Urinary bladder (tissue), 4 donors: ENCODE data around the gene HSD17B3. TPM values are rescaled to one million over a fixed set of nuclear protein-coding genes. Genes with fewer than 3 reads are reported as not detected.
A peak's percentile ranks its signal among the peaks of the same experiment; 100 is the strongest.

ENCODE experiments used
- DNase-seq: peaks from one replicate; pipeline ENCODE4 v3.0.0-alpha.2; 2015; ENCODE audit errors: extremely low spot score
- H3K27ac ChIP-seq: one replicate; pipeline ENCODE4 v1.5.1; 2013; ENCODE audit warnings: low read depth, mild to moderate bottlenecking, moderate library complexity
- H3K36me3 ChIP-seq: one replicate; pipeline ENCODE4 v1.6.1; 2013; ENCODE audit warnings: mild to moderate bottlenecking, moderate library complexity; ENCODE audit not compliant: insufficient read depth
- H3K4me1 ChIP-seq: one replicate; pipeline ENCODE4 v1.6.1; 2013; ENCODE audit warnings: mild to moderate bottlenecking, moderate library complexity; ENCODE audit not compliant: insufficient read depth
- H3K4me3 ChIP-seq: one replicate; pipeline ENCODE4 v1.5.1; 2013; ENCODE audit warnings: low read depth, low read length
- WGBS: extraction: QIAGEN DNeasy Blood & Tissue Kit; methylation state at CpG from one replicate; pipeline ENCODE4 v1.1.7; 2013; 5-methylcytosine and 5-hydroxymethylcytosine counted together
- polyA plus RNA-seq: library from polyadenylated mRNA; stranded (reverse); fragments of 200-250 nt; gene quantifications from one replicate; pipeline ENCODE4 v1.2.3, GENCODE V29; 2013
- total RNA-seq: library from RNA; depleted of rRNA; stranded (reverse); fragments of >200 nt; gene quantifications from one replicate; pipeline ENCODE4 v1.2.3, GENCODE V29; 2014
- donor health status: healthy with polysubstance abuse.
- donor health status: healthy.

The HSD17B3 gene
- total RNA-seq (not detected), polyA plus RNA-seq (0.60 TPM)

DNA sequence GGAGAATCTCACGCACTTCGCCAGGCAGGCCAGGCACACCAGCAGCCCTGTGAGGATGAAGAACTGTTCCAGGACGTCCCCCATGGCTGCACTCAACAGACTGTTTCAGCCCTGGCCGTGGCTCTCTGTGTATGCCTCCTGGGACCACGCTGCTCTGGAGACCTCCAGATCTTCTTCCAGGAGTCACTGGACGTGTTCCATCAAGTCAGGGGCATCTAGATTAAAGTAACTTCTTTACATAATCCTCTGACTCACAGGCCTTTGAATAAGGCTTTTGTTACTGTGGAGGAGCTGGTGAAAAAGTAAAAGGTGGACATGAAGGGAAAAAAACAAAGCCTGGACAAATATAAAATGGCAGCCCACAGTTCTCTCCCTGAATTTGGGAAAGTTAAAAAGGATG is at the start of gene HSD17B3:
HSD17B3 (minus strand) TSS at position 156 of the 400 bp plus-strand sequence; CDS start at position 84, 72 bp downstream.
- Histone ChIP-seq H3K4me3 (no peak within 1 kb of the TSS), H3K27ac (no peak within 1 kb of the TSS), H3K4me1 (no peaks in the 10 kb centered on the region), H3K36me3 (no peaks in the 10 kb centered on the region)
- DNase-seq, result no peak
- WGBS, result 72% methylated on average over 6 of the region's 6 CpGs

GRCh38 chr9:96350866-96351265 is 48.9 kb upstream of the HSD17B3 start:
- H3K27ac ChIP-seq, result no peak overlapping the region
- peaks cover 3% of the 10 kb centered on the region for H3K36me3 ChIP-seq
- no peaks in the 10 kb centered on the region for H3K4me1 ChIP-seq
- no peak for DNase-seq
- no peak overlapping the region for H3K4me3 ChIP-seq
- WGBS, result 82% methylated on average over 1 of the region's 1 CpG

- WGBS, result 99% methylated on average over 5 of the region's 5 CpGs
- DNase-seq, result no peak
- no peaks in the 10 kb centered on the region for H3K4me1 ChIP-seq
Measured at GRCh38 chr9:96348261-96348660, 46.3 kb upstream of the HSD17B3 start.

GRCh38 chr9:96345551-96345950 is 43.6 kb upstream of the HSD17B3 start:
- no peak overlapping the region for H3K4me3 ChIP-seq
- WGBS, result 91% methylated on average over 9 of the region's 9 CpGs
- H3K27ac ChIP-seq, result no peak overlapping the region
- no peak for DNase-seq
- peaks cover 2% of the 10 kb centered on the region for H3K36me3 ChIP-seq
- no peaks in the 10 kb centered on the region for H3K4me1 ChIP-seq

More at GRCh38 chr9:96348261-96348660, 46.3 kb upstream of the HSD17B3 start:
- H3K4me3 ChIP-seq, result no peak overlapping the region
- no peak overlapping the region for H3K27ac ChIP-seq
- peaks cover 2% of the 10 kb centered on the region for H3K36me3 ChIP-seq

DNA sequence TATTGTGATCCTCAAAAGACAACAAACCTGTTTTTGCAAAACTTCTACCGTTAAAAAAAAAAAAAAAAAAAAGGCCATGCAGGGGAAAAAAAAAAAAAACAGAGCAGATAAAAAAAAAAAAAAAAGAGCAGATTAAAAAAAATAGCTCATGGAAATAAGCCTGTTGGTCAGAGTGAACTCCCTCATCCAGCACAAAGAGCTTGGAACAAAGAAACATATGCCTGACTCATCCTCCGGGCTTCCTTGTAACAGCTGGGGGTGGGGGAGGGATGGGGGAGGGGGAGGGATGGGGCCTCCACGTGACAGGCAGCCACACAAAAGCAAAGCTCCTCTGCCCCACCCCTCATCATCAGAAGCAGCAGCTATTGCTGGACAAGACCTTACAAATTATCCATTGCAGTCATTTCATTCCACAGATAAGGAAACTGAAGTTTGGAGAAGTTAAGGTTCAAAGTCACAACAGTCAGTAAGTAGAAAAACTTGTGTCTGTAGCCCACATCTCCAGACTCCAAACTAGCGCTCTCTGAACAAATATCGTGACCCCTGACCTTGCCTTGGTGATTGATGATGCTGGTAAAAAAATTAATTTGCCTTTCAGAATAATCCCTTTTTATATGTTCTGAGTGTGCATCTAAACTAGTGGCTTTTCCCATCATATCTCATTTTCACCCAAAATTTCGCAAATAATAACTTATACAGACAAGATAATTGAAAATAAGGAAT is 42.6 kb upstream of the HSD17B3 start:
- H3K27ac ChIP-seq, result no peak overlapping the region
- H3K4me1 ChIP-seq, result peaks cover 2% of the 10 kb centered on the region
- no peak overlapping the region for H3K4me3 ChIP-seq
- DNase-seq, result peak; percentile 39
- peaks cover 2% of the 10 kb centered on the region for H3K36me3 ChIP-seq
- 41% methylated on average over 6 of the region's 6 CpGs for WGBS

GRCh38 chr9:96343515-96344360 is 41.8 kb upstream of the HSD17B3 start:
- Histone ChIP-seq H3K27ac (no peak overlapping the region), H3K4me1 (peaks cover 2% of the 10 kb centered on the region), H3K4me3 (no peak overlapping the region), H3K36me3 (peaks cover 2% of the 10 kb centered on the region)
- no peak for DNase-seq
- WGBS, result 54% methylated on average over 5 of the region's 5 CpGs

DNA sequence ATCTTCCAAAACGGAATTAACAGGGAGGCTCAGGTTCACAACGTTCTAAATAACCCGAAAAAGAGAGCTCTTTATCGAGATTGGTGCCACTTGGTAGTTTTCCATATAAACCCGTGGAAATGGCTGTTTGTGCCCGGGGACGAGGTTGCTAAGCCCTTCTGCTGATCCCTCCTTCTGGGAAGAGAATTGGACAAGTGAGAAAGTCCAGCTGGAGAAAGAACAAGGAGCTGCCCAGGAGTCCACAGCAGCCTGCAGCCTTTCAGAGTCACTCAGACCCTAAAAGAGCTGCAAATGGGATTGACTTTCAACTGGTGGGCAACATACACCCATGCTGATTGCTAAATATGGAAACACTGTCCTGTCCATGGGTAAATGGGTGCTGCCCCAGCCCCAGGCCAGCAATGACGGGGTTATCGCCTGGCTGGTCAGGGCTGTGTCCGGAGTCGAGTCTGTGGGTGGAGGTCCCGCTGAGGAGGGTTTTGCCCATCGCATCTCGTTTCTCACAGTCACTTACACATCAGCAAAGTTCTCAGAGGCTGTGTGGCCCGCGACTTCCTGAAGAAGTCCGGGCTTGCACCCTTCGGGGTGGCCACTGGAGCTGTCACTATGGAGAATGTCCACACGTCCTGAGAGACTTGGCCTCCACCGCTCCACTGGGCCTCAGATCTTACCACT is 40.7 kb upstream of the HSD17B3 start:
- WGBS, result 70% methylated on average over 20 of the region's 20 CpGs

GRCh38 chr9:96340707-96341106 is 38.7 kb upstream of the HSD17B3 start:
- no peaks in the 10 kb centered on the region for H3K36me3 ChIP-seq
- WGBS, result 98% methylated on average over 3 of the region's 3 CpGs
- no peak overlapping the region for H3K27ac ChIP-seq
- no peak overlapping the region for H3K4me3 ChIP-seq
- DNase-seq, result no peak
- peaks cover 2% of the 10 kb centered on the region for H3K4me1 ChIP-seq

More for the DNA sequence above, 40.7 kb upstream of the HSD17B3 start:
- H3K36me3 ChIP-seq, result peaks cover 2% of the 10 kb centered on the region
- DNase-seq, result no peak
- no peak overlapping the region for H3K27ac ChIP-seq
- H3K4me1 ChIP-seq, result peaks cover 2% of the 10 kb centered on the region
- H3K4me3 ChIP-seq, result no peak overlapping the region

- peaks cover 2% of the 10 kb centered on the region for H3K4me1 ChIP-seq
- WGBS, result 94% methylated on average over 3 of the region's 3 CpGs
- DNase-seq, result no peak
- H3K27ac ChIP-seq, result no peak overlapping the region
- H3K4me3 ChIP-seq, result no peak overlapping the region
- no peaks in the 10 kb centered on the region for H3K36me3 ChIP-seq
Measured at GRCh38 chr9:96338299-96338698, 36.3 kb upstream of the HSD17B3 start.

DNA sequence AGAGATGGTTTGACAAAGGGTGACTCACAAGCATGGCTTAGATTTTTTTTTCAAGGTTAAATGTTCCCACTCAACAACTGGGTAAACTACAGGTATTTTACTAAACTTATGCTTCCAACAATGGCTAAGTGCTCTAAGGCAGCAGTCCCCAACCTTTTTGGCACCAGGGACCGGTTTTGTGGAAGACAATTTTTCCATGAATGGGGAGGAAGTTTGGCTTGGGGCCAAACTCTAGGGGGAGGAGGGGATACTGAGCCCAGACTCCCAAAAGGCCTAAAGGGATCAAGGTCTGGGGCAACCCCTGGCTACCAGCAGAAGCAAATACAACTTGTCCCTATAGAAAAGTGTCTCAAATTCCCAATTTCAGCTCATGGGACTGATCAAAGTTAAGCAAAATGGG is 32.0 kb upstream of the HSD17B3 start:
- Histone ChIP-seq H3K27ac (no peak overlapping the region), H3K4me3 (no peak overlapping the region), H3K4me1 (no peaks in the 10 kb centered on the region), H3K36me3 (no peaks in the 10 kb centered on the region)
- no peak for DNase-seq
- 57% methylated on average over 1 of the region's 1 CpG for WGBS

DNA sequence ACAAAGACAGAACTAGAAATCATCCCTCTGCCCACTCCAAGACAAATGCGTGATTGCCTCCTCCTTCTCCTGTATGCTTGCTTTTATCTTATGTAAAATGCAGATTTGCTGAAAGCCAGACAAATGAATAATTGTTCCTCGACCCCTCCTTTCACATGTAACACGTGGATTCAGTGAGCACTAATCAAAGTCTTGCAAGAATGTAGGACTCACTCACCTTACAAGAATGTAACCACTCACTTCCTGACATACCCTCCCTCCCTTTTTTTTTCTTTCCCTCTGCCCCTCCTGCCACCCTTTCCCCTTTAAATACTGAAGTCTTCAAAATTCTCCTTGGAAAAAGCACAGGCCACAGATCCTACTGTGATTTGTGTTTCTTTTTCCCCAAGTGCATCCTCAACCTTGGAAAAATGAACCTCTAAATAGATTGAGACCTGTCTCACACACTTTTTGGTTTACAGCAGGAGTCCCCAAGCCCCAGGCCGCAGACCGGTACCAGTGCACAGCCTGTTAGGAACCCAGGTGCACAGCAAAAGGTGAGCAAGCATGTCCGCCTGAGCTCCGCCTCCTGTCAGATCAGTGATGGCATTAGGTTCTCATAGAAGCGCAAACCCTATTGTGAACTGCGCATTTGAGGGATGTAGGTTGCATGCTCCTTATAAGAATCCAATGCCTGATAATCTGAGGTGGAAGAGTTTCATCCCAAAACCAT is 29.4 kb upstream of the HSD17B3 start:
- Histone ChIP-seq H3K36me3 (no peaks in the 10 kb centered on the region), H3K4me1 (no peaks in the 10 kb centered on the region), H3K27ac (no peak overlapping the region), H3K4me3 (no peak overlapping the region)
- 83% methylated on average over 9 of the region's 9 CpGs for whole genome bisulfite sequencing
- DNase-seq, result no peak

- no peak overlapping the region for H3K27ac ChIP-seq
- H3K4me3 ChIP-seq, result no peak overlapping the region
- H3K4me1 ChIP-seq, result no peaks in the 10 kb centered on the region
- WGBS, result 50% methylated on average over 1 of the region's 1 CpG
- no peaks in the 10 kb centered on the region for H3K36me3 ChIP-seq
- no peak for DNase-seq
Measured at GRCh38 chr9:96327694-96328352, 25.8 kb upstream of the HSD17B3 start.

- no peak overlapping the region for H3K4me3 ChIP-seq
- no peaks in the 10 kb centered on the region for H3K36me3 ChIP-seq
- no peak overlapping the region for H3K27ac ChIP-seq
- H3K4me1 ChIP-seq, result no peaks in the 10 kb centered on the region
- DNase-seq, result no peak
Measured at GRCh38 chr9:96323169-96323568, 21.2 kb upstream of the HSD17B3 start.
